Measurements from ENCODE around the gene SYT4. TPM values are rescaled to one million over a fixed set of nuclear protein-coding genes. Genes with fewer than 3 reads are reported as not detected.
"Not testable (repeated sequence)": the region's sequence is repeated elsewhere in the genome, so short reads cannot be mapped to it uniquely, and the experiment has no call there.

SYT4 gene
- not detected in 2 replicates for total RNA-seq (2014; rRNA removed; shearing (Covaris generic))

- DNase-seq (ENCODE audit: low read depth), result no peak
Observed at GRCh38 chr18:43277164-43277600, at the start of gene SYT4. Gene SYT4 (minus strand): TSS chr18:43277490. CDS start chr18:43277281, 209 bp downstream.

DNA sequence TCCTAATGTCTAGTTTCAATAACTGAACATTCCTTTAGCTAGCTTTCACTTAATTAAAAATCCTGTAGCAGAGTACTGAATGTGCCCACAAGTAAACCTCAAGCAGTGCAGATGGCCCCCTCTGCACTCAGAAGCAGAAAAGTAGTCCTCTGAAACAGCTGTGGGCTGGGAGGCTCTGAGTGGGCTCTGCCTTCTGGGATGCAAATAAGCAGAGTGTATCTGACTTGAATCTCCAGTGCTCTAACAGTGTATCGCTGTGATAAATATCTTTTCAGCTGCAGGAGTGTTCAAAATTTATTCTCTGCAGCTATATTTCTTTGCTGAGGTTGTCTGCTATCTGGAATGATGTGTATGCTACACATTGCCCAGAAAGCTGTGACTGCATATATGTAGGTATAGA is 44.8 kb upstream of the SYT4 start:
- DNase-seq (ENCODE audit: low read depth), result no peak

- DNase-seq (ENCODE audit: low read depth), result no peak
Observed at GRCh38 chr18:43314941-43315340, 37.7 kb upstream of the SYT4 start.

GRCh38 chr18:43312891-43313290 is 35.6 kb upstream of the SYT4 start:
- DNase-seq (ENCODE audit: low read depth), result no peak

DNA sequence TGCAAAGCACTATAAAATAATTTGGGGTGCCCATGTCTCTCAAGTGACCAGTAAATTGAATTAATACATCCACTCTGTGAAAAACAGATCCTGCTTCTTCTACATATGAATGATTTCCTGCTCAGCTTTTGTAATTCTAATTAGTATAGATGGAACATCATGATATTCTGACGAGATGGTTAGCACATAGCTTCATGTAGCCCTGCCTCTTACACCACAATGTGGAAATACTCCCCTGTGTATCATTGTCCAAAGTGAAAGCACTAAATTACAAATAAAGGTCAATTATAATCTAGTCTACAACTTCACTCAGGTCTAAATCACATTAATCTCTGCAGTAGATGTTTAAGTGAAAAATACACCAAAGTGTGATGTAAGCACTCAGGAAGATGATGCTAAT is 32.9 kb upstream of the SYT4 start:
- no peak for DNase-seq (ENCODE audit: low read depth)

- DNase-seq (ENCODE audit: low read depth), result no peak
Observed at GRCh38 chr18:43303376-43303775, 26.1 kb upstream of the SYT4 start.

DNA sequence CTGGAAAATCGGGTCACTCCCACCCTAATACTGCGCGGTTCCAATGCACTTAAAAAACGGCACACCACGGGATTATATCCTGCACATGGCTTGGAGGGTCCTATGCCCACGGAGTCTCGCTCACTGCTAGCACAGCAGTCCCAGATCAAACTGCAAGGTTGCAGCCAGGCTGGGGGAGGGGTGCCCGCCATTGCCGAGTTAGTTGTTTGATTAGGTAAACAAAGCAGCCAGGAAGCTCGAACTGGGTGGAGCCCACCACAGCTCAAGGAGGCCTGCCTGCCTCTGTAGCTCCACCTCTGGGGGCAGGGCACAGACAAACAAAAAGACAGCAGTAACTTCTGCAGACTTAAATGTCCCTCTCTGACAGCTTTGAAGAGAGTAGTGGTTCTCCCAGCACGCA is 8.9 kb upstream of the SYT4 start:
- not testable (repeated sequence) for DNase-seq (ENCODE audit: low read depth)

DNA sequence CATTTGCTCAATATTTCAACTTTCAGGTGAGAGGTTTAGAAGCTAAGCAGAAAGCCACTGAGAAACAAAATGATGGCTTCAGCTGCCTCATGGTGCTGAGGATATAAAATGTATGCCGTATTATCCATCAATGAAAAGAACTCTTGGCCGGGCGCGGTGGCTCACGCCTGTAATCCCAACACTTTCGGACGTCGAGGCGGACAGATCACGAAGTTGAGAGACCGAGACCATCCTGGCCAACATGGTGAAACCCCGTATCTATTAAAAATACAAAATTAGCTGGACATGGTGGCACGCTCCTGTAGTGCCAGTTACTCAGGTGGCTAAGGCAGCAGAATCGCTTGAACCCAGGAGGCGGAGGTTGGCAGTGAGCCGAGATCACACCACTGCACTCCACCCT is 6.0 kb upstream of the SYT4 start:
- no peak for DNase-seq (ENCODE audit: low read depth)

DNA sequence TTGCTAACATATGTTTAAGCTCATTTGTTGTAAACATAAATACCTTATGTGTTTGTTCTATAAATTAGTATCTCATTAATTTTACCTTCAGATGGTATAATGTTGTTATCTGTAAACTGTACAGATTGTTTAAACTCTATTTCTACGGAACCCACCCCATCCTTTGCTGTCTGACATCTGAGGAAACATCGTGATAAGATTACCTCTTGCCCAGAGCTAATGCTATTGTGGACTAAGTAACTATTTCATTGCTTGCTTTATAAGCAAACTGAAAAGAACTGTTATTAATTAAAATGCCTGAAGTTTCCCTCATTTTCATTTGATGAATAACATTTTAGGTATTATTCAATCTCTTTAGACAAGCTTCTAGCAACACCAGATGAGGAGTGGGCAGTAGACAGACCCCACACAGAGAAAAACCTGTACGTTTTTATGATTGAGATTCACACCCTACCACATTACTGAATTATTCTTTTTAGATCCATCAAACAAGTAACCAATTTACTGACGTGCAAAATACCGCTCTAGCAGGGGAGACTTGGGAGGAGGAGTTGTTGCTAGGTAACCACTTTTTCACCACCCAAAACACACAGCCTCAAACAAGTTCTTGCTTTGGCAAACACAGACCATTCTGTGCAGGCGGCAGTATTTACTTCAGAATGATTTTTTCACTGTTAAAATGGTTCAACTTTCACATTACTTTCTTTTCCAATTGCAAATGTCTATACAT is 1.9 kb upstream of the SYT4 start:
- no peak for DNase-seq (ENCODE audit: low read depth)

GRCh38 chr18:43278355-43278754 is 1.1 kb upstream of the SYT4 start:
- DNase-seq (ENCODE audit: low read depth), result no peak

DNA sequence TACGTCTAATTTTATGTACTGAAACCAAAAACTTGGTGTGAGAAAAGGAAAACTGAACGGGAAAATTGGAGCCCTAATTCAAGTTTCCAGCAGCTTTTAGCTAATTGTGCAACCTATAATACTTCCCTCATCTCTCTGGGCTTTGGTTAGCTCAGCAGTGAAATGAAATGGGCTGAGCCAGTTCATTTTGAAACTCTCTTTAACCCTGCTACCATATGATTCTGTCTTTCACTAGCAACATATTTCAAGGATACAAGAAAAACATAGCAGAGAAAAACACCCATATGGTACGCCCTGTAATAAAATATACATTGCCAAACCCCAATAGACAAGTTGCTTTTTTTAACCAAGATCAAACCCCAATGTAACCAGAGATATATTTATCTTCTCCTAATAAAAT is 799 bp downstream of the SYT4 start:
- no peak for DNase-seq (ENCODE audit: low read depth)

DNA sequence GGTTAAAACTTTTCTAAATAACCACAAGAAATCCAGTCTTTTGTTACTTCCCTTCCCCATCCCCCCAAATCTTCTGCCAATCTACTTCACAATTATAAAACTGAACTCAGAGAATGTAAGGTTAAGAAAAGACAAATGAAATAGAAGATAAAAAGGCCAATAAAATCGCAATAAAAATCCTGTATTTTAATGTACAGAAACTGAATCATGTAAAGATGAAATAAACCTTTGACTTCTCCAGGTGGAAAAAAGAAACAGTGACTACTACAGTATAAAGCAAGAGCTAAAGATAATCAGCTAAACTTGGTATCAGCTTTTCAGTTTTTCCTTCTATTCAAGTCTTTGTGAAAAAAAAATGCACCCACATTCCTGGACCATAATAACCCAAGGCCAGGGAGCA is 1.7 kb downstream of the SYT4 start:
- no peak for DNase-seq (ENCODE audit: low read depth)

DNA sequence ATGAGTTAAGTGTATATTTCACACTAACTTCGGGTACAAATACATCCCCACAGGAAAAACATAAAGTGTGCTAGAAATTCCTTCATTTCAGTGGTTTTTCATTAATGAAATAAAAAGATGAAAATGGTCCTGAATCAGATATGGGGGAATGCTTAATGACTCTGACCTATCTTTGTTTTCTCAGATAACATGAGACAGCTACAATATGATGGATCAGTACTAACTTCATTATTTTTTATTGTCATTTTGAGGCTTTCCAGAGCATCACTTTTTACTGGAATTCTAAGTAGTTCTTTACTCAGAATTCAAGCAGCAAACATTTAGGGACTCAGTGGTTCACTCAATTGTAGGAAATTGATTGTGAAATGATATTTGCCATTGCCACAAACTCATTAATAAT is 2.8 kb downstream of the SYT4 start:
- DNase-seq (ENCODE audit: low read depth), result no peak

DNA sequence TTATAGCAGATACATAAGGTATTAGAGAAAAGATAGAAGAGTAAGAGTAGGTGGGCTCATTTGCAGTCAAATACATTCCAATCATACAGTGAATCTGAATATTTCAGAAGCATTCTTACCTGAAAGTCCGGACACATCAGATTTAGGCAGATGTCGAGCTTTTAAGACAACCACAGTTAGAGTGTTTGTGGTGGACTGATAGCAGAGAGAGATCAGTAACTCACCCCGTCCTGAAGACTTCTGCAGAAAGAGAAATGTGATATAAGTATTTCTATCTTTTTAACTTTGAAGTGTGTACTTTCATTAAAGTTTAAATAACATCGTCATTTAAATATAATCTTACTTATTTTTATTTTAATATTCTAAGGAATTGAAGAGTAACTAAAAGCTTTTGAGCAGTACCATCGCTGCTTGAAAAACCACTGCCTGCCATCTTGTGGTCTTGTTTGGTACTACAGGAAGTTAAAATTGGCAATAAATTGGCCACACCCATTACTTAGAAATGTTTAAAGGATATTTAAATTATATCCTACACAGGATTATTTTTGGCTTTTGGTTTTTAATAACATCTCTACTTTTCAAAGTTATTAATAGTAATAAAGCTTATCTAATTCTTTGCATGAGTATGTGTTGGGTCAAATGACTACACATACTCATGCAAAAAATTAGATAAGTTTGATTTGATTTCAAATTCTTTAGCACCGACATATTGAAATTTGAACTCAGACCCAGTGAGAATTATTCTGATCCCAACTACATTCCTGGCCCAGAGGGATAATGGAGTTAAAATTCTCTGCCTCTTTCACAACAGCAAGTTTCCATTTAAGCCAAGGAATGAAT is 5.5 kb downstream of the SYT4 start:
- peak; percentile 6 for DNase-seq (ENCODE audit: low read depth)

DNA sequence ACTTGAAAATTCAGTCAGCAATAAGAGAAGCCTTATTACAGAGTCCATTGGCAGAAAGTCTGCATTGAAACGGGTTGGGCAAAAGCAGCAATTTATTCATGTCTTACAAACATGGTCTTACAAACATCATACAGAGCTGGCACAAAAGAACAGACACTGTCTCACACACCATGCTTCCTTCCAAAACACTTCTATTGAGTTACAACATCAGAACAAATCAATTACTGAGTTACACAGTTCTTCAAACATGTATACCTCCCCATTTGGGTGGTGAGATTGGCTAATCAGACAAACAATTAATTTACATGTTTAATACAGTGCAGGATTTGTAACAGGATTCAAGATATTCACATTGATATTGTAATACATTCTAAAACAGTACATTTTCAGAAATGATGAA is 9.5 kb downstream of the SYT4 start:
- DNase-seq (ENCODE audit: low read depth), result no peak

- no peak for DNase-seq (ENCODE audit: low read depth)
Observed at GRCh38 chr18:43265465-43265864, 11.8 kb downstream of the SYT4 start.

- no peak for DNase-seq (ENCODE audit: low read depth)
Observed at GRCh38 chr18:43248610-43249249, 28.6 kb downstream of the SYT4 start.

DNA sequence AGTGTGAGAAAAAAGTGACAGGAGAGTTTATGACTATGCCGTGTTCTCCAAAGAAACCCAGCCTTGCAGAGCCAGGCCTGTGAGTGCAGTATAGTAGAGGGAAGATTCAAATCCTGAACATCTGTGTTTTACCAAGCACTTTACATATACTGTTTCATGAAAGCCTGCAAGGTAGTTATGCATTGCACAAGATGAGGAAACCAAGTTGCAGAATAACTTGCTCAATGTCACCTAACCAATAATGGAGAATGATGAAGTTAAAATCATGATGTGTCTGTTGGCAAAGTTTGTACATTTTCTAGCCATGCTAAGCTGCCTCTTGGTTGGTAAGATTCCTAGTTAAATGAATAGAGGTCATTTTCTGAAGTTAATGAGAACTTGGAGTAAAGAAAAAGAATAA is 29.3 kb downstream of the SYT4 start:
- no peak for DNase-seq (ENCODE audit: low read depth)

DNA sequence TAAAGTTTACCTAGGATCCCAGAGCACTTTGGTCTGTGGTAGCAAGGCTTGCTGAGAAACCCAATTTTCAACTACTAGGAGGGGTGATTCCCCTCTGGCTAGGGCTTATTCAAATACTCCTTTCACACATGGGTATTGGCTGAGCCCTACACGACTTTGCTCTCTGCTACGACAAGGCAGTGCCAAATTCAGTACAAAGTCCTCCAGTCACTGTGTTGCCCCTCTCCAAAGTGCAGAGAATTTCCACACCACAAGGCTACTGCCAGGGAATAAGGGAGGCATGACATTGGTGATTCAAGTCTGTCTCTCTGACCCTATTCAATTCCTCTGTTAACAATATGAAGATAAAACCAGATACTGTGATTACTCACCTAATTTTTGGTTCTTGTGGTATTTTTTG is 38.9 kb downstream of the SYT4 start:
- DNase-seq (ENCODE audit: low read depth), result no peak

DNA sequence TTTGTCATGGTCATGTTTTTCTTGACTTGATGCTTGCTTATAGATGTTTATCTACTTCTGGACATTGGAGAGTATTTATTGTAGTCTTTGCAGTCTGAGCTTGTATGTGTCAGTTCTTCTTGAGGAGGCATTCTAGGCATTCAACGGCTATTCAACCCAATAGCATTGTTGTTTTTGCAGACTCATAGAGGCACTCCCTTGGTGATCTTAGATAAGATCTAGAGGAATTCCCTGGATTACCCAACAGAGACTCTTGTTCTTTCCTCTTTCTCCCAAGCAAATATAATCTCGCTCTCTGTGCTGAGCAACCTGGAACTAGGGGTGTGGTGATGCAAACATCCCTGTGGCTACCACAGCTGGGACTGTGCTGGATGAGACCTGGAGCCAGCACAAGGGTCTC is 40.4 kb downstream of the SYT4 start:
- DNase-seq (ENCODE audit: low read depth), result no peak

- no peak for DNase-seq (ENCODE audit: low read depth)
Observed at GRCh38 chr18:43234889-43235288, 42.4 kb downstream of the SYT4 start.

GRCh38 chr18:43222501-43222900 is 54.8 kb downstream of the SYT4 start:
- no peak for DNase-seq (ENCODE audit: low read depth)

DNA sequence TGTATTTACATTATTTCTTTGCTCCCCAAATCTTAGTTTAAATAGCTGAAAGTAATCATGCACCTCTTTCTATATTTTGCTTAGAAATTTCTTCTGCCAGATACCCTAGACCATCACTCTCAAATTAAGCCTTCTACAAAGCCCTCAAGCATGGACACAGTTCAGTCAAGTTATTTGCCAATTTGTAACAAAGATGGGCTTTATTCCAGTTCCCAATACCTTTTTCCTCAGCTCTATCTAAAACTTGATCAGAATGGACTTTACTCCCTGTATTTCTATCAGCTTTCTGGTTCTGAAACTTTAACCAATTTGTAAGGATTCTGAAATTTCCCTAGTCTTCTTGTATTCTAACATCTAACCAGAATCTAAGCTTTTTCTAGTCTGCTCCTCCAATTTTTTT is 56.6 kb downstream of the SYT4 start:
- DNase-seq (ENCODE audit: low read depth), result no peak
